ENCODE data around the gene CA5A.

Gene CA5A

DNA sequence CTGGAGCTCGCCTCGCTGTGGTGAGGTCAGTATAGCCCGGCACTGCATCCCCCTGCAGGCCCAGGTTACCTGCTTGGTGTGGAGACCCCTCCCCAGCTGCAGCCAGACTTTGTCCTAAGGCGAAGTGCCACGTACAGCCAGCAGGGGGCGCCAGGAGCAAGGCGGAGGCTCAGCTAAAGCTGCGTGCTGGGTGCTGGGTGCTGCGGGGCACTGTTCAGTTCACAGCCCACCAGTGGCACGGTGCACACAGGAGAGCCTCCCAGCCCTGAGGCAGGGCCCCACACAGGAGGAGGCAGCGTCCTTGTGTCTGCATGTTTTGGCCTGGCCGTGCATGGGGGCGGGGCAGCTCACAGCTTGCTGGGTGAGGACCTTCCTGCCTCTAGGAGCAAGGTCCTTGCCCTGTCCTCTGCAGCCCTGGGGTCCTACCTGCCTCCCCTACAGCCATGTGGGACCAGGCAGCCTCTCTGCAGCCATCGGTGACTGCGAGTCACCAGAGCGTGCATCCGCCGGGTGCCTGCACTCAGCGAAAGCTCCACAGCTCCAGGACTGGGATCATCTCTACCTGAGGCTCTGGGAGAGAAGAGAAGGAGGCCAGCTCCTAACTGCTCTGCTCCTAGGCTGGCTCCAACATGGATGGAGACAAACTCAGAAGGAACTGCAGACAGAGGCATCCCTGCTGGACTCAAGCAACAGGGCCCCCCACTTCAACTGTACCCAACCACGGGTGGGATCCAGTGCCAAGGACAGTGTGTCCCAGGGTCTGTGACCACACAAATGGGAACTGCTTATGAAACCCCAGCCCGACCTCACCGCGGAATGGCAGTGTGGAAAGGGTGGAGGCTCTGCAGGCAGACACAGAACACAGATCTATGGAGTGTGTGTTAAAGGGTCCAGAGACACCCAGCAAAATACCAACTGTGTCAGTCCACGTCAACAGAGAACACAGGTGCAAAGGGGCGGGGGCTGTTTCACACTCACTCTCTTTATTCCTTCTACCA is 86.0 kb downstream of the CA5A start:
- DNase-seq (ENCODE audit: low read depth): no peak

DNA sequence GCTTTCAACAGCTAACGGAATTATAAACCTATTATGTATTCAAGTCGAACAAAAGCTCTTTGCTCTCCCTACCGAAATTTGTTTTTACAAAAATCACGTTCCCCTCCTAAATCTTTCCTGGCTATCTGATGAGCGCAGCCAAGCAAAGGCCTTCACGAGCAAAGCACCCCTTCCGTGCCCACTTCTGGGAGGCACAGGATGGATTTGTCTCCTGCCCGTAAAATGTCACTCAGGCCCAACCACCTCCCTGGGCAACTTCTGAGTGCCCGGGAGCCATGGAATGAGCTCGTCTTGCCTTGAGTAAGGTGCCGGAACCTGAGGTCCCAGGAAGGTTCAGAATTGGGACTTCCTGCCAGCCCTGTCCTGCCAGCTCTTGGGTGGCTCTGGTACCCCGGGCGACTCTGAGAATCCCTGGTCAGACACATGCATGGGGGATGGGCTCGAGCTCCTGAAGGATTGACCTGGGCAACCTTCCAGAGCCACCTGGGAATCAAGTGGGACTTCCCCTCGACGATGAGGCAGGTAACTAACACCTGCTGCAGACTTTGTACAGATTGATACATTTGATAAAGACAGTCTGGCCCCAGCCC is 86.8 kb downstream of the CA5A start:
- no peak for DNase-seq (ENCODE audit: low read depth)

DNA sequence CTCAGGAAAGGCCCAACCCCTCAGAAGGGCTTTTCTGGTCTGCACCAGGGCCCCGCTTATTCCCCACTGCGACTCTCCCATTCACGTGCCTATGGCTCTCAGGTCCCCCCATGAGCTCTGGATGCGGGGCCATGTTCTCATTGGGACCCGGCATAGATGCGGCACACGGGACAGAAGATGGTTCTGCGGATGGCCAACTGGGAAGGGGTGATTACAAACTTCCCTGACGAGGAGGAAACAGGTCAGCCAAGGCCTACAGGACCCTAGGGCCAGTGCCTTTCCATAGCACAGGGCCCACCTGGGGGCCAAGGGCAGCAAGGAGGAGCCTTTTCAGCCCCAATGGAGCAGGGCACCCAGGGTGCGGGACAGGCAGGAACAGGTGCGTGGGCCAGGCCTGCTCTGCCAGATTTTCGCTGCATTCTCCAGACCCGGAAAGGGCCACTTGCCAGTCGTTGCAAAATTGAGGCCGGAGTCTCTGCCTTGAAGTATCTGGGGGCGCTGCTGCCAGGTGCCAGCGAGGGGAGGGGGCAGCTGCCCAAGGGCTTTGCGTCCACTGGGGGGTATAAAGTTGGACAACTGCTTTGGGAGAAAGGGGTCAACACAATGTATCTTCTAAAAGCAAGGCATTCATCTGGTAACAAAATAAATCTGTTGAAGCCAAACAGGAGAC is 87.5 kb downstream of the CA5A start:
- DNase-seq (ENCODE audit: low read depth): no peak

DNA sequence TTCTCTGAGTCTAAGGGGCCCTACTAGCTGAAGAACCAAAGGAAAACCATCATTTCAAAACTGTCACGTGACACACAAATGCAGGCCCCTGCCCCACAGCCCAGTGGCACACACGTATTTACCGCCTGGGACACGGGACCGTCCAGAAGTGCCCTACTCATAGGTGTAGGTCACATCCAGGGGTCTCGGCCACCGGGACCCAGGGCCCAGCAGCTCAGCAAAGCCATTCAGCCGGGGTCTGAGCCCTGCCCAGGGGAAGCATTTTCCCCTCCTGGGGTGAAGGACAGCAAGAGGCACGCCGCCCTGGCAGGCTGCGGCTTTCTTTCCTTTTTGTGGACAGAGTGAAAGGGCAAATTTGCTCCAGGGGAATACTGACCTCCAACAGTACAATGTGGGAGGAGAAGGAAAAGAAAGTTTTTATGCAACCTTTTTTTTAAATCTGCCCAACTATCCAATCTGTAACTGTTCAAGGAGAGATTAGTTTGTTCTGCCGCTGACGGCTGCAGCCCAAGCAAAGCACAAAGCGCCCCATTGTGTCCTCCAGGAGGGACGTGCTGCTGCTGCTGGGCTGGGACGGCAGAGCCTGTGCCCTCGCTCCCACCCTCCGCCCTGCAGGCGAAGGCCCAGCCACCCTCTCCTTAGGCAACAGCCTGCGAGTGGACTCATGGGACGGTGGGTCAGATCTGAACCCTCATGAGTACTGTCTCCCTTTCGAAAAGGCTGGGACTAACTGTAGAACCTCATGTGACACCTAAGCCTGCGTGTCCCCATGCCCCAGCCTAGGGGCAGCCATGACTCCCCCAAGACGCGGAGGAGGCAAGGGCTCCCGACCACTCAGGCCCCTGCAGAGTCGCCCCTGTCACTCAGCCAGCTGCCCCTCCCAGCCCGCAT is 88.3 kb downstream of the CA5A start:
- no peak for DNase-seq (ENCODE audit: low read depth)

DNA sequence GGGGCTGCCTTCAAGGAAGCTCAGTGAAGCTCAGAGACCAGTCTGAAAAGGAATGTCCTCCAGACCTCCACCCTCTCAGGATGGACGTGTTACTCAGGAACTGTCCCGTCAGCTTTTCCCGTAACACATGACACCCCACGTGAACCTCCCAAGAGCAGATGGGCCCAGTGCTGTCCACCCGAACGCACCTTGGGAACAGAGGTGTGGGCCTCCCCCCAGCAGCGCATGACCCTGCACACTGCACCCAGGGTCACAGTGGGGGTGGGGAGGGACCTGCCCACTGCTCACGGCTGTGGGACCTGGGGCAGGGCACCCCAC is 88.9 kb downstream of the CA5A start:
- DNase-seq (ENCODE audit: low read depth): no peak

DNA sequence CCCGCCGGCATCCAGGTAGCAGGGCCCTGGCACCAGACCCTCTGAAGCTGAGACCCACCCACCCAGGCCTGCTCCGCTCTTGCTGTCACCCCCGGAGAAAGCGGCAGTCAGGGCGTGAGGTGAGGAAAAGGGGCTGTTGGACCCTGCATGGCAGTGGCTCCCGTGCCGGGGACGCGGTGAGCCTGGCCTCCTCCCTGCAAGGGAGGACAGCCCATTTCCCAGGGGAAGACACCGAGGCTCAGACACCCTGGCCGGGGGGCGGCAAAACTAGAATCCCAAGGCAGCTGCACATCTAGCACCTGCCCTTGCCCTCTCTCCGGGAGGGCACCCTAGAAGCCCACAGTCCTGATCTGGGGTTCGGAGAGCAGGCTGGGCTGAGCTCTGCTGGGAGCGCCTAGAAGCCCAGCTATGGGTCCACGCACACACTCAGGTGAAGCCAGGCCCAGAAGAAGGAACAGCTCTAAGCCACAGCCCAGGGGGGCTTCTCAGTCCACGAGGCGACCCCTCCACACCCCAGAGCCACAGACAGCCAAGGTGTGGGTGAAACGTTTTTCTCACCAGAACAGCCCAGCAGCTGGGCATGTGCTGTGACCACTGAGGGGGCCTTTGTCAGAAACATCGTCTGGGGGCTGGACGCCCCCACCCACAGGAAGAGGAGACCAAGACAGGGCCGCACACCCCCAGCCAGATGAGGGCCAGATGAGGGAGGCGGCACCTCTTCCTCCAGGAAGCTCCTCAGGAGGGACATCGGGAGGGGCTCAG is 89.4 kb downstream of the CA5A start:
- no peak for DNase-seq (ENCODE audit: low read depth)

DNA sequence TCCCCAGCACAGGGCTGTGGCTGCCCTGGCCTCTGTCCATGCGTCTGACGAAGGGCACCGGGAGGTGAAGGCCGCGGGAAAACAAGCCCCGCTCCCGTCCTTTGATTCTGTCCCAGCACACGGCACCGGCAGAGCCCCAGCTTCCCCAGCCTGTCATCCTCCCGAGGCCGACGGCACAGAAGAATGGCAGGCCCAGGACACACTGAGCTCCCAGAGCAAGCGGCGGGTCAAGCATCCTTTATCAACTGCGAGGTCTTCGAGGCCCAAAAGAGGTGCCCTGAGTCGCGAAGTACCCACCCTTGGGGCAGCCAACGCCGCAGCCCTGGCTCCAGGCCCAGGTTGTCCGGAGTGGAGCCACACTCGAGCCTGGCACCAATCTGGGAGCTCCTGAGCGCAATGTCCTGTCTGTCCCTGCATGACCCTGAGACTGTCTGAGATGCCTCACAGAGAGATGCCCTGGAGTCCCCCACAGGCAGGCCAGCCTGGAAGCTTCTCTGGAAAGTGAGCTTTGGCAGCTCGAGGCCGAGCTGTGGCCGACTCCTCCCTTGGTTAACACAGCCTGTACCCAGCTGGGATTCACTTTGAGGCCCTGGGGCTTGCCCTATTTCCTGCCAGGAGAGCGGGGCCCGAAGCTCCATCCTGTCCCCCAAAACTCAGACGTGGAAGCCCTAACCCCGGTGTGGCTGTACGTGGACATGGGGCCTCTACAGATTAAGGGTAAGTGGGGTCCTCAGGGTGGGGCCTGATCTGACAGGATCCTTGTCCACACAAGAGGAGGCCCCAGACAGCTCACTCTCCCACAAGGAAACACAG is 90.3 kb downstream of the CA5A start:
- no peak for DNase-seq (ENCODE audit: low read depth)

DNA sequence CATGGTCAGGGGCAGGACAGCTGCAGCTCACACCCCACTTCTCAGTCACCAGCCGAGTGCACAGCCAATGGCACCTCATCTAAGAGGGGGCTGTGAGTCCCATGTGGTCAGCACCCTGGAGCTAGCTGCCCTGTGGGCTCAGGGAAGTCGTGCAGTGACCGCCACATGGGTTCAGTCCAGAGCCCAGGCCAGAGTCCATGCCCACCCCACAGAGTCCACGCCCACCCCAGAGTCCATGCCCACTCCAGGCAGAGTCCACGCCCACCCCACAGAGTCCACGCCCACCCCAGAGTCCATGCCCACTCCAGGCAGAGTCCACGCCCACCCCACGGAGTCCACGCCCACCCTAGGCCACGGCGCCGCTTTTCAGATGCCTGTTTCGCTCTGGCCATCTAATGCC is 91.1 kb downstream of the CA5A start:
- no peak for DNase-seq (ENCODE audit: low read depth)

DNA sequence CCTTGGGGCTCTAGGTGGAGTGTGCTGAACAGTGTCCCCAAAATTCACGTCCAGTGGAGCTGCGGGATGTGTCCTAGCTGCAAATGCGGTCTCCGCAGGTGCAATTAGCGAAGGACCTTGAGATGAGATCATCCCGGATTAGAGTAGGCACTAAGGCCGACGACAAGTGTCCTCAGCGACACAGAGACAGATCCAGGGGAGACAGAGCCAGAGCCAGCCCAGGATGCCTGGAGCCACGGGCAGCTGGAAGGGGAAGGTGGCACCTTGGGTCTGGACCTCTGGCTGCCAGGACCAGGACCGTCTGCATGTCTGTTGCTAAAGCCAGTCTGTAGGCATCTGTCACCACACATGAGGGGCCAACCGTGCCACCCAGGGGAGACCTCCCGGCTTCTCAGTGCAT is 91.5 kb downstream of the CA5A start:
- DNase-seq (ENCODE audit: low read depth): no peak

DNA sequence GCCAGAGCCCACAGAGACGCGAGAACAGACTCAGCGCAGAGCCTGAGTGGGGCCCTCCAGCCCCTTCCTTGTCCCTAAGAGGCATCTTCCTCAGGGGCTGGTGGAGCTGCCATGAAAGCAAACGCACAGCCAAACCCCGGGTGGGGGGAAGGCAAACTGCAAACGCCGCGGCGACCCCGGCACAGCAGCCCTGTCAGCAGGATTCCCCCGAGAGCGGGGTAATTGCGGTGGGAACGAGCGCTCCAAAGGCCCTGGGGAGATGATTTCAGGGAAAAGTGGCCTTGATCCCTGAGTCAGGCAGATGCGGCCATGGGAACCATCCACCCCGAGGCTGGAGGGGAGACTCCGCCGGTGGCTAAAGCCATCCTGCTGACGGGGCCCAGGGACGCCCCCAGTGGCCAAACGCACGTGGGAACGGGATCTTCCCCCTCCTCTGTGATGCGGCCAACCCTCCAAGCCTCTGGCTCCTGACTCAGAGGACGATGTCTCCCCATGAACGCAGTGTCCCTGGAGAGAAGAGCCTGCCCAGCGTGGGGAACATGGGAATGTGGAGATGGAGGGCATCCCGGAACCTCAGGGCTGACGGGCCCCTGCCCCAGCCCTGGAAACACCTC is 92.1 kb downstream of the CA5A start:
- no peak for DNase-seq (ENCODE audit: low read depth)

DNA sequence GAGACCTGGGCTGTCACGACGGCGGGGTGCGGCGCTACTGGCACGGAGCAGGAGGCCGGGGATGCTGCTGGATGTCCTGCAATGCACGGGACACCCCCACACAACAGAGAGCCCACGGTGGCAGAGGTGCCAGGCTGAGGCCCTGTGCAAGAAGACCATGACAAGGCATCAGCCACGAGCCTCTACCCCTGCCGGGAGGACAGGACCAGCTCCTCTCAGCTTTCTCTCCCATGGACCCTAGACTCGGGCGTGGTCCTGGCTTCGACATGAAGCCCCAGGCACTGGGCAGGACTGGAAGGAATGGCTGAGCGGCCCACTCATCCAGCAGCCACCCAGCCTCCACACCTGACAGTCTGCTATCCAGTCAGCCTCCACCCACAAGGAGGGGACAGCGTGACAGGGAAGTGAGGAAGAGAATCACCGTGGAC is 92.6 kb downstream of the CA5A start:
- no peak for DNase-seq (ENCODE audit: low read depth)

DNA sequence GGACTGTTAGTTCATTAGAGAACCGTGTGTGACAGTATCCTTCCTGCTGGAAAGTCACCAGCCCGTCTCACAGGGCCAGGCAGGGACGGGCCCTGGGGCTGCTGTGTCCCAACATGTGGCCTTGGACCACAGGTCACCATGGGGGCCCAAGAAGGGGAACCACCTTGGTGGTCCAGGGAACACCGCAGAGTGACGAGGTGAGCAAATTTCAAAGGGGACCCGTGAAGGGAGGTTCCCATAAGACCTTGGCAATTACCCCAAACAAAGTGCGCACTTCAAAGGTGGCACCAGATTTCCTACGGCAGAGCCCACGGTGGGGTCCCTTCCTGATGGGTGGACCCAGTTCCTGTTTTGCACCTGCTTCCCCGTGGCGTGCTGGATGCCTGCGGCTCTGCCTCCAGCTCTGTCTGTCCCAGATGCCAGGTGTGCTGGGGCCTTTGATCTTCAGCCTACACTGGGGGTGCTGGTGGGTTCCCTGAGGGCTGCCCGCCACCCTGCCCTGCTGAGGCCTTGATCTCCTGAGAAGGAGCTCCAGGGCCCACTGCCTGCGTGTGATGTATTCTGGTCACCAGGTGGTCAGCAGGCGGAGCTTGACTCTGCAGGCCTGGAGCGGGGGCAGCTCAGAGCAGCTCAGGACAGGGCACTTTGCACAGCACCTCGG is 94.0 kb downstream of the CA5A start:
- DNase-seq (ENCODE audit: low read depth): no peak

DNA sequence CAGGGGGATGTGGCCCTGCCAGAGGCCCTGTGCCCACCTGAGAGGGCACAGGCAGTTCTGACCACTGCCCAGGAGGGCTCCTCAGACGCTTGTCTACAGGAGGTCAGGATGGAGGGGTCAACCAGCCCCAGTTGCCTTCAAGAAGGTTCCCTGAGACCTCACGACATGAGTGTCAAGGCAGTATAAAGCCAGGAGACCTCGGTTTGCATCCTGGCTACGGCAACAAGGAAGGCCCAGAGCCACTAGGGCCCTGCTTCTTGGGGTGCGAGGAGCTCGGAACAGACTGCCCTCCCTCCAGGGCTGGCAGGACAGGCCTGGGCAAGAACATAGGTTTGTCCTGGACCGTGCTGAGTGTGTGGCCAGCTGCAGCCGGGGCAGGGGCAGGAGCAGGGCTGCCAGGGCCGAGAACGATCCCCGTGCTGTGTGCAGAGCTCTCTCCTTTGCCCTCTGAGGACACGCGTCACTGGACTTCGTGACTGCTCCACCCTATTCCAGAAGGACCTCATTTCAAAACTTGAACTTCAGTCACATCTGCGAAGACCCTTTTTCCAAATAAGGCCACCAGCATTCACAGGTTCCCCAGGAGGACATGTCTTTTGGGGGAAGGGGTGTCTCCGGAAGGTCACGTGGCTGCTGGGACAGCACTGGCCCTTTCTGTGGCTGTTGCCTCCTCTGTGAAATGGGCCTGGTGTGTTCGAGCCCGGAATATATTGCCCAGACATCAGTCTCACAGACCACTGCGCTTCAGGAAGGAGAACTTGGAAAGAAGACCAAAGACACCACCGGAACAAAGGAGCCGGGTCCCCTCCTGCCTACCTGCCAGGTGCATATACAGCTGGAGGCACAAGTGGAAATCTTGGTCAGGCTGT is 94.8 kb downstream of the CA5A start:
- no peak for DNase-seq (ENCODE audit: low read depth)

DNA sequence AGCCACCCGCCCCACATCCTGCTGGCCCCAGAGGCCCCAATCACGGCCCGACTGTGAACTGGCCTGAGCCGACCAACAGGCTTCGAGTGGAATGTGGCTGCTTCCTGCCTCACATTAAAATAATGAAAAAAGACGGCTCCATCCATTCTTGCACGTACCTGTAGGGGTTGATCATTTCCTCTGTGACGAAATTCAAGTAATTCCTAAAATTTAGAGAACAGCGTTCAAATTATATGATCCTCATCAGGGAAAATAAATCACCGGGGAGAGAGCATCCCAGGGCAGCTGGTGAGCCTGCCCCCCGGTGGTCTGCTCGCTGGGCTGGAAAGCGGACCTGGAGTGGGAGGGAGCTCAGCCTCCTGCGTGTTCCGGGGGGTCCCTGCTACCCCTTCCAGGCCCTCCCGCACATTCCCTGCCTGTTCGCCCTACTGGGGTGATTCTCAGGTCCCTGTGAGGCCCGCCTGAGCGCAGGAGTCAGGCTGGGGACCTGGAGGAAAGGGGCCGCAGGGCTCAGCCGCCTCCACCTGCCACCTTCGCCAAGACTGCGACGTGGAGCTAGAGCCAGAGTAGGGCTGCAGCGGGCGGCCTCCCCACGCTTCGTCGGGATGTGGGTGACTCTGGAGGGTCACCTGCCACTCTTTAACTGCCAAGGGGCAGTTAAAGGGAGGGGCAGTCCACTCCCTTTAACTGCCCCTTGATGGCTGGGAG is 95.9 kb downstream of the CA5A start:
- DNase-seq (ENCODE audit: low read depth): no peak

DNA sequence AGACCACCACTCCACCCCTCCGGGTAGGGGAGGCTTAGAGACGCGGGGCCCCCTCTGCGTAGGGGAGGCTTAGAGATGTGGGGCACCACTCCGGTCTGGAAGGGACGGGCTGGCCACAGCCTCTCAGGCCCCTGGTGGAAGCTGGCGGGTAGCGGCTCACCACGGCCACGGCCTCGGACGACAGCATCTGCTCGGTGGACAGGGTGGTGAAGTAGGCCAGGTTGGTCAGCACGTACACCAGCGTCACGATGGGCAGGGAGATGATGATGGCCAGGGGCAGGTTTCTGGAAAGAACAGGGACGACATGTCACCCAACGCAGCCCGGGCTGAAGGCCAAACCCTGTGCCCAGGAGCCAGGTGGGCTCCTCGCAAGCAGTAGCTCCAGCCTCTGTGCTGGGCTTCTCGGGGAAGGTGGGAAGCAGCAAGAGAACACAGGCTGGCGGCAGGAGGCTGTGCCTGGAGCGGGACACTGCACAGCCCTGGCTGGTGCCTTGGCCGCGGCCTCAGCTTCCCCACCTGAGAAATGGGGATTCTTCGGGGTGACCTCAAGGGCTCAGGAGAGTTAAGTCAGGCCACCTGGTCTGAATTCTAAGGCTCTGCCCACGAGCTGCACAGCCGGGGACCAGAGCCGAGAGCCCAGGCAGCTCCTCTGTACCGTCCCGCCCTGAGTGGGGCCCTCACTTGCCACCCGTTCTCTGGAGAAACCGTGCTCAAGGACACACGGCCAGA is 96.6 kb downstream of the CA5A start:
- no peak for DNase-seq (ENCODE audit: low read depth)

DNA sequence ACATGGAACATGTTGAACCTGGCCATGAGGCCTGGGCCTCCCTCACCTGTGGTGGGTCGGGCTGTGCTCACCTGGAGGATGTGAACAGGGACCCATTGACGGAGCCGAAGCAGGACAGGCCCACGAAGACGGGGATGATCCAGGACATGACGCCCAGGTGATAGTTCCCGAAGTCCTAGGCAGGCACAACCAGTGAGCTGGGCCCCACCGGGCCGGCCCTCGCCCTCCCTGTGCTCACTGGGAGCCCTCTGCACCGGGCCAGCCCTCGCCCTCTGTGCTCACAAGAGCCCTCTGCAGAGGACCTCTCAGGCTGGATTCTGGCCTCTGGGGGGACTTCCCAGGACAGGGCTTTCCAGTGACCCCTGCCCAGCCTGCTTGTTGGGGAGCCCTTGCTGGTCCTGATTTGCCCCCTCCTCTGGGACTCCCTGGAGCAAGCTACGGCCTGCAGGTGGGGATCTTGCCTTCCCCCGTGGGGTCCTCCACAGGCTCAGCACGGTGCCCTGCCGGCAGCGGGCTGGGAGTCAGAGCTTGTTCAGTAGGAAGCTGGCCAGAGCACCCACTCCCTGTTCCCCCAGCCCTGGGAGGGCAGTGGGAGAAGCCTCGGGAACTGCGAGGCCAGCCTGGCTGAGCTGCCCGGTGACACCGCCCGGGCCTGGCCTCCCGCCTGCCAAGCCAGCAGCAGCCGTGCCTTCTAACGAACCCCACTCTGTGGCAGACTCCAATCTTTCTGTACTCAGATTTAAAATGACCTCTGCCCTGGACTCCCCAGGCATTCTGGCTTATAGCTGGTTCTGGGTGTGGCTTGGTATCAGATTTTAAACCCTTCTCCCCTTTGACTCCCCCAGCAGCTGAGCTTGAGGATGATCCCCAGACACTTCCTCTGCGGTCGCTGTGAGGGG is 97.4 kb downstream of the CA5A start:
- no peak for DNase-seq (ENCODE audit: low read depth)

Measured in HS-27A (cell line).